Measurements from ENCODE around the gene ESM1. TPM values are rescaled to one million over a fixed set of nuclear protein-coding genes. Genes with fewer than 3 reads are reported as not detected.
A peak's percentile ranks its signal among the peaks of the same experiment; 100 is the strongest.

ESM1 gene
- polyA plus RNA-seq, 2 of the 4 experiments (the other 2 are of a cell fraction): not detected

GRCh38 chr5:54946306-54946819, 39.0 kb downstream of the ESM1 start (continued):
- TF ChIP-seq REST (IDR thresholded peaks at IDR 0.05) (no peak), RARB (CRISPR knock-in tag; IDR thresholded peaks at IDR 0.05) (no peak), ZSCAN20 (CRISPR knock-in tag; IDR thresholded peaks at IDR 0.05) (no peak)

DNA sequence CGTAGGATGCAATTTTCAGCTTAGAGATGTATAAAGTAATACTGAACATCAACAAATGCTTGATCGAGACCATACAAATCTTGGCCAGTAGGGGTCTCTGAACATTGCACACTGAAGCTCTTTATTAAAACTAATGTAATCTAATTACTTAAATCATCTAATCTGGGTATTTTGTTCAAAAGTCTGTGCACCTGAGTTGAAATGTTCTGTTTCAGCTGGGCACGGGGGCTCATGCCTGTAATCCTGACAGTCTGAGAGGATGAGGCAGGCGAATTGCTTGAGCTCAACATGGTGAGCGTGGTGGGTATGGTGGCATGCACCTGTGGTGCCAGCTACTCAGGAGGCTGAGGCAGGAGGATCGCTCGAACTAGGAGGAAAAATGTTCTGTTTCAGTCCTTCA, 41.0 kb downstream of the ESM1 start:
- ATAC-seq (peak; percentile 54 to 75; a peak in 3 of 6 replicates), DNase-seq (ENCODE audit: low read depth in 1 of 2, low spot score in 1 of 2) (peak; percentile 19 to 22), FAIRE-seq (peak; percentile 72)
- CTCF ChIA-PET: interaction anchor here (0.6 to 3.2 kb wide), 26 partner anchors 9 to 246 kb away, joined by 3 to 22 read pairs (median 4); partner anchors contain the start of gene GPX8
- Histone ChIP-seq H3K9me3 (no peaks in the 10 kb centered on the region), H3K4me2 (no peak overlapping the region), H3K4me1 (no peaks in the 10 kb centered on the region), H3K4me3 (no peak overlapping the region), H3K27ac (no peak overlapping the region)
- TF ChIP-seq TFCP2L1 (CRISPR knock-in tag; IDR thresholded peaks at IDR 0.05) (no peak), POLR2AphosphoS2 (conservative IDR thresholded peaks at IDR 0.05; ENCODE audit: low read length) (no peak), CTCF (IDR thresholded peaks at IDR 0.05) (peak; percentile 65), SMC3 (IDR thresholded peaks at IDR 0.05) (peak; percentile 52; the same call in 2 of the 3 replicates), RAD21 (conservative IDR thresholded peaks at IDR 0.05 in 1 of 2, IDR thresholded peaks at IDR 0.05 in 1 of 2) (peak; percentile 40 to 41; a peak in 4 of 5 replicates)
- TF ChIP-seq, protein P1, sequence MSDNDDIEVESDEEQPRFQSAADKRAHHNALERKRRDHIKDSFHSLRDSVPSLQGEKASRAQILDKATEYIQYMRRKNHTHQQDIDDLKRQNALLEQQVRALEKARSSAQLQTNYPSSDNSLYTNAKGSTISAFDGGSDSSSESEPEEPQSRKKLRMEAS (IDR thresholded peaks at IDR 0.05): no peak
- WGBS (ENCODE audit: missing lambda C conversion rate): 31% methylated on average over 7 of the region's 7 CpGs
- POLR2A ChIA-PET: interaction anchor here (1.4 kb wide), 1 partner anchor 215 kb away, joined by 7 read pairs; the partner anchor contains the start of gene GPX8

DNA sequence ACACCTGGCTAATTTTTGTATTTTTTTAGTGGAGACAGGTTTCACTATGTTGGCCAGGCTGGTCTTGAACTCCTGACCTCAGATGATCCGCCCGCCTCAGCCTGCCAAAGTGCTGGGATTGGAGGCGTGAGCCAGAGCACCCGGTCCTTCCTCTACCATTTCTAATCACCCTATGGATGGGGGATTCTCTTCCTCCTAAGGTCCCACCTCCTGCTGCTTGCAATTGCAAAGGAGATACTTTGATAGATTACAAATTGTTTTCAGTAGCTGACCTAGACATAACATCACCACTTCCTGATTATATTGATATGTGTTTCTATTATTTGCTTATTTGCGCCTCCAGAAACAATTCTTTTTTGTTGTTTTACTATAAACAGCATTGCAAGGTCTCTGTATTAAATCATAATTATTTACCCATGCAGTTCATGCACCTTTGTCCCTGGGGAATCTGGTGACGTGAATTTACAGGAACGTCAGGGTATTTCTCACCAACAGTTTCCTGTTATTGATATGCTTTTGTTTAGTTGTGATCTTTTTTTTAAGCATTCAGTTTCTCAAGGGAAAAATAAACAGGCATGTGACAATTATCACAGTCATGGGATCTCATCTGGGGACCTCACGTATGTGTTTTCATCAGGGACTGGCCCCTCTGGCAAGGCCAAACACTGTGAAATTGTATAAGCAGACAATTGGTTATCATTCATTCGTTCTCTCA, 43.2 kb downstream of the ESM1 start:
- ATAC-seq (no peak), DNase-seq (ENCODE audit: low read depth in 1 of 2, low spot score in 1 of 2) (no peak), FAIRE-seq (no peak)
- H3K4me3 ChIP-seq: no peak overlapping the region
- H3K4me1 ChIP-seq: no peaks in the 10 kb centered on the region
- H3K9me3 ChIP-seq: no peaks in the 10 kb centered on the region
- H3K27ac ChIP-seq: no peak overlapping the region
- POLR2A ChIA-PET: no interaction called here
- no peak overlapping the region for H3K4me2 ChIP-seq
- TF ChIP-seq, protein P2, sequence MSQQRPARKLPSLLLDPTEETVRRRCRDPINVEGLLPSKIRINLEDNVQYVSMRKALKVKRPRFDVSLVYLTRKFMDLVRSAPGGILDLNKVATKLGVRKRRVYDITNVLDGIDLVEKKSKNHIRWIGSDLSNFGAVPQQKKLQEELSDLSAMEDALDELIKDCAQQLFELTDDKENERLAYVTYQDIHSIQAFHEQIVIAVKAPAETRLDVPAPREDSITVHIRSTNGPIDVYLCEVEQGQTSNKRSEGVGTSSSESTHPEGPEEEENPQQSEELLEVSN (IDR thresholded peaks at IDR 0.05; ENCODE audit: borderline replicate concordance, low read depth): no peak
- TF ChIP-seq MAZ (IDR thresholded peaks at IDR 0.05; ENCODE audit: borderline replicate concordance, low read depth, low read length): no peak
- TF ChIP-seq BHLHE40 (IDR thresholded peaks at IDR 0.05; ENCODE audit: low read depth, low read length): no peak
- no peak for TF ChIP-seq HOXB13 (CRISPR knock-in tag; IDR thresholded peaks at IDR 0.05; ENCODE audit: low read depth)
- TF ChIP-seq FOSL2 (IDR thresholded peaks at IDR 0.05): no peak
- no peak for TF ChIP-seq FOSL2 (CRISPR knock-in tag; IDR thresholded peaks at IDR 0.05)
- no peak for TF ChIP-seq CBX2 (IDR thresholded peaks at IDR 0.05; ENCODE audit: borderline replicate concordance, low read depth)
- no peak for TF ChIP-seq FOSB (CRISPR knock-in tag; IDR thresholded peaks at IDR 0.05)
- TF ChIP-seq, protein P3, sequence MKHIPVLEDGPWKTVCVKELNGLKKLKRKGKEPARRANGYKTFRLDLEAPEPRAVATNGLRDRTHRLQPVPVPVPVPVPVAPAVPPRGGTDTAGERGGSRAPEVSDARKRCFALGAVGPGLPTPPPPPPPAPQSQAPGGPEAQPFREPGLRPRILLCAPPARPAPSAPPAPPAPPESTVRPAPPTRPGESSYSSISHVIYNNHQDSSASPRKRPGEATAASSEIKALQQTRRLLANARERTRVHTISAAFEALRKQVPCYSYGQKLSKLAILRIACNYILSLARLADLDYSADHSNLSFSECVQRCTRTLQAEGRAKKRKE (CRISPR knock-in tag; IDR thresholded peaks at IDR 0.05; ENCODE audit: low read depth): no peak
- no peak for TF ChIP-seq TFCP2L1 (CRISPR knock-in tag; IDR thresholded peaks at IDR 0.05)
- no peak for TF ChIP-seq NFE2L2 (conservative IDR thresholded peaks at IDR 0.05; ENCODE audit: low read length)
- no peak for TF ChIP-seq CTCF (IDR thresholded peaks at IDR 0.05)
- 32% methylated on average over 9 of the region's 9 CpGs for WGBS (ENCODE audit: missing lambda C conversion rate)
- CTCF ChIA-PET: interaction anchor here (0.6 to 3.2 kb wide), 5 partner anchors 12 to 346 kb away, joined by 3 to 22 read pairs (median 4); no protein-coding TSS in a partner anchor
